ENCODE data around the gene TCP11L2. TPM values are rescaled to one million over a fixed set of nuclear protein-coding genes. Genes with fewer than 3 reads are reported as not detected.

Gene TCP11L2
- total and polyA plus RNA-seq, 2 of the 13 experiments (the other 11 are each of a cell fraction or from before 2014, with no cell fraction given): 4.6 to 24.1 TPM

DNA sequence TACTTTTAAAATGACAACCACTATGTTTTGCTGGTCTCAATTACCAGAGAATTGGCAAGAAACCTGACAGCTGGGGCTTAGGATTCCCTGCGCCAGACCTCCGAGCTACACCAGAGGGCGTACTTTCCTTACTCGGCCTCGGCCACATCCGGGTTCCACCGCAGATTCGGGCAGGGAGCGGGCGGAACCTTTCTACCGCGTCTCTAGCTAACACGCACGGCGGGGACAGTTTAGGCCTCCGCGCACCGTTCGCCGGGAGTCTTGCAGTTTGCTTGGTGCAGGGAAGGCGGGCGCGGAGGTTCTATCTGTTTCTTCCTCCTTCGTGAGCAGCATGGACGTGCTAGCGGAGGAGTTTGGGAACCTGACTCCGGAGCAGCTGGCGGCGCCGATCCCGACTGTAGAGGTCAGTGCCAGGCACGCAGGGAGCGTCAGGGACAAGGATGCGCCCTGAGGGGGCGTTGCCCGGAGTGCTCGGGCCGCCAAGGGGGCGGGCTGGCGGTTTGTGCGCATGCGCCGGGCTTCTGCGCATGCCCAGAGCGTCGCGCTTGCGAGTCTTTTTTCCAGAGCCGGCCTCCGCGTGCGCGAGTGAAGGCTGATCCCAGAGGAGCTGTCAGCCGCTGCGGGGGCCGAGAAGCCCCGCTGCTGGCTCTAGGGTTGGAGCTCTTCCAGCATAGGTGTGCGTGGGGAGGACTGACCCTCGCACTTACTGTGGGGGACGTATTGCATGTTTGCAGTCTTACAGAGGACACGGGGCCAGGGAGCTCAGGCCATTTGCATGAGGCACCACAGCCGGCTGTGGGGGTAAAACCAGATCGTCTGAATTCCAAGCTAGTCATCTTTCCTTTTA, 55.2 kb downstream of the TCP11L2 start, which contains the start of gene POLR3B (continued):
- TF ChIP-seq, protein P1, sequence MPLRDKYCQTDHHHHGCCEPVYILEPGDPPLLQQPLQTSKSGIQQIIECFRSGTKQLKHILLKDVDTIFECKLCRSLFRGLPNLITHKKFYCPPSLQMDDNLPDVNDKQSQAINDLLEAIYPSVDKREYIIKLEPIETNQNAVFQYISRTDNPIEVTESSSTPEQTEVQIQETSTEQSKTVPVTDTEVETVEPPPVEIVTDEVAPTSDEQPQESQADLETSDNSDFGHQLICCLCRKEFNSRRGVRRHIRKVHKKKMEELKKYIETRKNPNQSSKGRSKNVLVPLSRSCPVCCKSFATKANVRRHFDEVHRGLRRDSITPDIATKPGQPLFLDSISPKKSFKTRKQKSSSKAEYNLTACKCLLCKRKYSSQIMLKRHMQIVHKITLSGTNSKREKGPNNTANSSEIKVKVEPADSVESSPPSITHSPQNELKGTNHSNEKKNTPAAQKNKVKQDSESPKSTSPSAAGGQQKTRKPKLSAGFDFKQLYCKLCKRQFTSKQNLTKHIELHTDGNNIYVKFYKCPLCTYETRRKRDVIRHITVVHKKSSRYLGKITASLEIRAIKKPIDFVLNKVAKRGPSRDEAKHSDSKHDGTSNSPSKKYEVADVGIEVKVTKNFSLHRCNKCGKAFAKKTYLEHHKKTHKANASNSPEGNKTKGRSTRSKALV (CRISPR knock-in tag; IDR thresholded peaks at IDR 0.05): no peak
- TF ChIP-seq POLR2AphosphoS2 (IDR thresholded peaks at IDR 0.05; ENCODE audit: low read depth, low read length) (0 out of 2 replicates have a peak, but pooled peaks have one; percentile 25), ZBTB21 (CRISPR knock-in tag; IDR thresholded peaks at IDR 0.05) (no peak; the same call in 1 of the 2 replicates), GATAD2A (CRISPR knock-in tag; IDR thresholded peaks at IDR 0.05) (peak; percentile 81), CEBPG (CRISPR knock-in tag; IDR thresholded peaks at IDR 0.05) (peak; percentile 63), RARG (CRISPR knock-in tag; IDR thresholded peaks at IDR 0.05; ENCODE audit: low read depth) (peak; percentile 84; the same call in 1 of the 2 replicates), ELF1 (CRISPR knock-in tag; IDR thresholded peaks at IDR 0.05) (peak; percentile 94), POGZ (CRISPR knock-in tag; IDR thresholded peaks at IDR 0.05) (peak; percentile 95), ZNF790 (CRISPR knock-in tag; IDR thresholded peaks at IDR 0.05; ENCODE audit: borderline replicate concordance) (peak; percentile 96; the same call in 1 of the 2 replicates), SCMH1 (CRISPR knock-in tag; IDR thresholded peaks at IDR 0.05; ENCODE audit: borderline replicate concordance) (no peak), SIX1 (CRISPR knock-in tag; IDR thresholded peaks at IDR 0.05; ENCODE audit: borderline replicate concordance) (peak; percentile 57), ZNF777 (CRISPR knock-in tag; IDR thresholded peaks at IDR 0.05) (peak; percentile 60), NR2F6 (IDR thresholded peaks at IDR 0.05) (peak; percentile 38; the same call in 1 of the 2 replicates), NR2F6 (CRISPR knock-in tag; IDR thresholded peaks at IDR 0.05) (peak; percentile 68; the same call in 1 of the 2 replicates), GLI4 (CRISPR knock-in tag; IDR thresholded peaks at IDR 0.05; ENCODE audit: borderline replicate concordance) (no peak; the same call in 1 of the 2 replicates)
- TF ChIP-seq, protein P2, sequence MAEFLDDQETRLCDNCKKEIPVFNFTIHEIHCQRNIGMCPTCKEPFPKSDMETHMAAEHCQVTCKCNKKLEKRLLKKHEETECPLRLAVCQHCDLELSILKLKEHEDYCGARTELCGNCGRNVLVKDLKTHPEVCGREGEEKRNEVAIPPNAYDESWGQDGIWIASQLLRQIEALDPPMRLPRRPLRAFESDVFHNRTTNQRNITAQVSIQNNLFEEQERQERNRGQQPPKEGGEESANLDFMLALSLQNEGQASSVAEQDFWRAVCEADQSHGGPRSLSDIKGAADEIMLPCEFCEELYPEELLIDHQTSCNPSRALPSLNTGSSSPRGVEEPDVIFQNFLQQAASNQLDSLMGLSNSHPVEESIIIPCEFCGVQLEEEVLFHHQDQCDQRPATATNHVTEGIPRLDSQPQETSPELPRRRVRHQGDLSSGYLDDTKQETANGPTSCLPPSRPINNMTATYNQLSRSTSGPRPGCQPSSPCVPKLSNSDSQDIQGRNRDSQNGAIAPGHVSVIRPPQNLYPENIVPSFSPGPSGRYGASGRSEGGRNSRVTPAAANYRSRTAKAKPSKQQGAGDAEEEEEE (CRISPR knock-in tag; IDR thresholded peaks at IDR 0.05; ENCODE audit: borderline replicate concordance): 0 out of 2 replicates have a peak, but pooled peaks have one; percentile 66
- TF ChIP-seq, protein P3, sequence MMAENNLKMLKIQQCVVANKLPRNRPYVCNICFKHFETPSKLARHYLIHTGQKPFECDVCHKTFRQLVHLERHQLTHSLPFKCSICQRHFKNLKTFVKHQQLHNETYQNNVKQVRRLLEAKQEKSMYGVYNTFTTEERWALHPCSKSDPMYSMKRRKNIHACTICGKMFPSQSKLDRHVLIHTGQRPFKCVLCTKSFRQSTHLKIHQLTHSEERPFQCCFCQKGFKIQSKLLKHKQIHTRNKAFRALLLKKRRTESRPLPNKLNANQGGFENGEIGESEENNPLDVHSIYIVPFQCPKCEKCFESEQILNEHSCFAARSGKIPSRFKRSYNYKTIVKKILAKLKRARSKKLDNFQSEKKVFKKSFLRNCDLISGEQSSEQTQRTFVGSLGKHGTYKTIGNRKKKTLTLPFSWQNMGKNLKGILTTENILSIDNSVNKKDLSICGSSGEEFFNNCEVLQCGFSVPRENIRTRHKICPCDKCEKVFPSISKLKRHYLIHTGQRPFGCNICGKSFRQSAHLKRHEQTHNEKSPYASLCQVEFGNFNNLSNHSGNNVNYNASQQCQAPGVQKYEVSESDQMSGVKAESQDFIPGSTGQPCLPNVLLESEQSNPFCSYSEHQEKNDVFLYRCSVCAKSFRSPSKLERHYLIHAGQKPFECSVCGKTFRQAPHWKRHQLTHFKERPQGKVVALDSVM (CRISPR knock-in tag; IDR thresholded peaks at IDR 0.05): peak; percentile 92
- TF ChIP-seq, protein P4, sequence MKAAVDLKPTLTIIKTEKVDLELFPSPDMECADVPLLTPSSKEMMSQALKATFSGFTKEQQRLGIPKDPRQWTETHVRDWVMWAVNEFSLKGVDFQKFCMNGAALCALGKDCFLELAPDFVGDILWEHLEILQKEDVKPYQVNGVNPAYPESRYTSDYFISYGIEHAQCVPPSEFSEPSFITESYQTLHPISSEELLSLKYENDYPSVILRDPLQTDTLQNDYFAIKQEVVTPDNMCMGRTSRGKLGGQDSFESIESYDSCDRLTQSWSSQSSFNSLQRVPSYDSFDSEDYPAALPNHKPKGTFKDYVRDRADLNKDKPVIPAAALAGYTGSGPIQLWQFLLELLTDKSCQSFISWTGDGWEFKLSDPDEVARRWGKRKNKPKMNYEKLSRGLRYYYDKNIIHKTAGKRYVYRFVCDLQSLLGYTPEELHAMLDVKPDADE (CRISPR knock-in tag; IDR thresholded peaks at IDR 0.05): no peak
- TF ChIP-seq, protein P5, sequence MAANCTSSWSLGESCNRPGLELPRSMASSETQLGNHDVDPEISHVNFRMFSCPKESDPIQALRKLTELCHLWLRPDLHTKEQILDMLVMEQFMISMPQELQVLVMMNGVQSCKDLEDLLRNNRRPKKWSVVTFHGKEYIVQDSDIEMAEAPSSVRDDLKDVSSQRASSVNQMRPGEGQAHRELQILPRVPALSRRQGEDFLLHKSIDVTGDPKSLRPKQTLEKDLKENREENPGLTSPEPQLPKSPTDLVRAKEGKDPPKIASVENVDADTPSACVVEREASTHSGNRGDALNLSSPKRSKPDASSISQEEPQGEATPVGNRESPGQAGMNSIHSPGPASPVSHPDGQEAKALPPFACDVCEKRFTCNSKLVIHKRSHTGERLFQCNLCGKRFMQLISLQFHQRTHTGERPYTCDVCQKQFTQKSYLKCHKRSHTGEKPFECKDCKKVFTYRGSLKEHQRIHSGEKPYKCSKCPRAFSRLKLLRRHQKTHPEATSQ (CRISPR knock-in tag; IDR thresholded peaks at IDR 0.05; ENCODE audit: borderline replicate concordance): peak; percentile 99
